Mammary epithelial cell (primary cell): ENCODE measurements around the gene MRE11.

Source experiments
- EZH2 ChIP-seq: IDR thresholded peaks from 2 replicates; pipeline ENCODE4 v1.6.1; 2012; ENCODE audit warnings: low read length, inconsistent platforms, borderline replicate concordance
- TF ChIP-seq, protein P1 (sequence below), 2 donors: IDR thresholded peaks in 1 of 2; conservative IDR thresholded peaks in 1 of 2; 2 replicates each; pipeline ENCODE4 v1.5.1; 2011 to 2012; ENCODE audit warnings: inconsistent platforms in 2 of 2, low read length in 2 of 2, mild to moderate bottlenecking in 2 of 2, control low read depth in 1 of 2, low read depth in 1 of 2; ENCODE audit not compliant: insufficient read depth in 1 of 2; ENCODE audit errors: extremely low read depth in 1 of 2

DNA sequence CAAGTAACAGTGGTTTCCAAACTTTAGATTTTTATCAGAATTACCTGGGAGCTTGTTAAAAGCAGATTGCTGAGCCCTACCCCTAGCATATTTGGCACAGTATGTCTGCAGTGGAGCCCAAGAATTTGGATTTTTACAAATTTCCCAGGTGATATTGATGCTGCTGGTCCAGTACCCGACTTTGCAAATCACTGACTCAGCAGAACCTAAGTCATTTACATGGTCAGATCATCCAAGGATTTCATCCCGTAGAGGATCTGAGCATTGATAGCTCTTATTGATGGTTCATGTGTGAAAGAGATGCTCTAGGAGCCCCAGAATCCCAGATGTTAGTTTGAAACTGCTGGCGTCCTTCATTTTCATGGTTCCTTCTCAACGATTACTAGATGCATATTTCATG, 24.7 kb upstream of the MRE11 start:
- TF ChIP-seq, protein P1, sequence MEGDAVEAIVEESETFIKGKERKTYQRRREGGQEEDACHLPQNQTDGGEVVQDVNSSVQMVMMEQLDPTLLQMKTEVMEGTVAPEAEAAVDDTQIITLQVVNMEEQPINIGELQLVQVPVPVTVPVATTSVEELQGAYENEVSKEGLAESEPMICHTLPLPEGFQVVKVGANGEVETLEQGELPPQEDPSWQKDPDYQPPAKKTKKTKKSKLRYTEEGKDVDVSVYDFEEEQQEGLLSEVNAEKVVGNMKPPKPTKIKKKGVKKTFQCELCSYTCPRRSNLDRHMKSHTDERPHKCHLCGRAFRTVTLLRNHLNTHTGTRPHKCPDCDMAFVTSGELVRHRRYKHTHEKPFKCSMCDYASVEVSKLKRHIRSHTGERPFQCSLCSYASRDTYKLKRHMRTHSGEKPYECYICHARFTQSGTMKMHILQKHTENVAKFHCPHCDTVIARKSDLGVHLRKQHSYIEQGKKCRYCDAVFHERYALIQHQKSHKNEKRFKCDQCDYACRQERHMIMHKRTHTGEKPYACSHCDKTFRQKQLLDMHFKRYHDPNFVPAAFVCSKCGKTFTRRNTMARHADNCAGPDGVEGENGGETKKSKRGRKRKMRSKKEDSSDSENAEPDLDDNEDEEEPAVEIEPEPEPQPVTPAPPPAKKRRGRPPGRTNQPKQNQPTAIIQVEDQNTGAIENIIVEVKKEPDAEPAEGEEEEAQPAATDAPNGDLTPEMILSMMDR (conservative IDR thresholded peaks at IDR 0.05 in 1 of 2, IDR thresholded peaks at IDR 0.05 in 1 of 2; ENCODE audit: extremely low read depth in 1 of 2, insufficient read depth in 1 of 2, low read depth in 1 of 2, low read length in 2 of 2) = no peak
- no peak for TF ChIP-seq EZH2
